IMR-90 (cell line): ENCODE measurements around the gene COG8. TPM values are rescaled to one million over a fixed set of nuclear protein-coding genes. Genes with fewer than 3 reads are reported as not detected.

Source experiments
- ATAC-seq: fragments of 200-7000 bp; cut with Tn5 transposase; 2 replicates; pipeline ENCODE4 v1.9.1; 2020; ENCODE audit warnings: low read depth, mild to moderate bottlenecking, moderate library complexity
- BruUV-seq: library from RNA; stranded (reverse); fragments of 400-500 nt; replicated peaks from 2 replicates; lab custom pipeline; 2021; lab: Mats Ljungman, UMichigan
- CTCF ChIA-PET: fragments of 300-600 bp; formaldehyde crosslinking; extraction: SDS; loops from one replicate; lab custom pipeline; 2021; ENCODE audit warnings: antibody characterized with exemption; lab: Yijun Ruan, JAX
- POLR2A ChIA-PET: fragments of 300-600 bp; sonication (Branson Sonifier 250); formaldehyde crosslinking; loops from one replicate; lab custom pipeline; 2022; ENCODE audit warnings: antibody characterized with exemption; ENCODE audit not compliant: unreplicated experiment; lab: Charles Lee
- DNase-seq: peaks from one replicate; pipeline ENCODE4 v3.0.0; 2013
- H2AFZ ChIP-seq: replicated peaks from 2 replicates; pipeline ENCODE3; 2013; ENCODE audit warnings: low read length, mild to moderate bottlenecking; ENCODE audit not compliant: poor library complexity
- H2AK5ac ChIP-seq: 2 replicates; pipeline ENCODE4 v1.6.1; 2013; ENCODE audit warnings: low read depth, low read length, inconsistent platforms
- H2AK9ac ChIP-seq: replicated peaks from 2 replicates; pipeline ENCODE3; 2013; ENCODE audit warnings: mild to moderate bottlenecking, low read depth, low read length, moderate library complexity; ENCODE audit not compliant: poor library complexity
- H2BK120ac ChIP-seq: 2 replicates; pipeline ENCODE4 v1.6.1; 2013; ENCODE audit warnings: low read depth, low read length, inconsistent platforms
- H2BK15ac ChIP-seq: 3 replicates; pipeline ENCODE4 v1.6.1; 2013; ENCODE audit warnings: low read depth, low read length, inconsistent platforms
- H2BK20ac ChIP-seq: 2 replicates; pipeline ENCODE4 v1.6.1; 2013; ENCODE audit warnings: low read depth, mild to moderate bottlenecking, inconsistent platforms, low read length, moderate library complexity
- H2BK5ac ChIP-seq: 2 replicates; pipeline ENCODE4 v1.6.1; 2013; ENCODE audit warnings: mild to moderate bottlenecking, low read depth, low read length, inconsistent platforms; ENCODE audit not compliant: poor library complexity, severe bottlenecking
- H3K14ac ChIP-seq: replicated peaks from 2 replicates; pipeline ENCODE4 v1.6.1; 2013; ENCODE audit warnings: low read depth, low read length, inconsistent platforms
- H3K18ac ChIP-seq: 2 replicates; pipeline ENCODE4 v1.6.1; 2013; ENCODE audit warnings: low read depth, low read length, control low read depth
- H3K23ac ChIP-seq: 2 replicates; pipeline ENCODE4 v1.6.1; 2013; ENCODE audit warnings: low read depth, low read length, inconsistent platforms
- H3K27ac ChIP-seq: 2 replicates; pipeline ENCODE4 v1.5.1; 2013; ENCODE audit warnings: mild to moderate bottlenecking, control low read depth, low read length; ENCODE audit not compliant: insufficient read depth
- H3K27me3 ChIP-seq: 2 replicates; pipeline ENCODE4 v1.6.1; 2013; ENCODE audit warnings: low read length; ENCODE audit not compliant: control insufficient read depth, insufficient read depth
- H3K36me3 ChIP-seq: 2 replicates; pipeline ENCODE4 v1.6.1; 2013; ENCODE audit warnings: low read length, mixed read lengths; ENCODE audit not compliant: control insufficient read depth, insufficient read depth
- H3K4ac ChIP-seq: 2 replicates; pipeline ENCODE4 v1.6.1; 2013; ENCODE audit warnings: low read depth, low read length, inconsistent platforms
- H3K4me1 ChIP-seq: 2 replicates; pipeline ENCODE4 v1.6.1; 2013; ENCODE audit warnings: low read length, mixed read lengths; ENCODE audit not compliant: control insufficient read depth, insufficient read depth
- H3K4me2 ChIP-seq: 2 replicates; pipeline ENCODE4 v1.6.1; 2013; ENCODE audit warnings: low read depth, mild to moderate bottlenecking, control low read depth, low read length, moderate library complexity
- H3K4me3 ChIP-seq: 2 replicates; pipeline ENCODE4 v1.5.1; 2013; ENCODE audit warnings: low read depth, mild to moderate bottlenecking, control low read depth, low read length, moderate library complexity; ENCODE audit not compliant: insufficient read depth
- H3K56ac ChIP-seq: 2 replicates; pipeline ENCODE4 v1.6.1; 2013; ENCODE audit warnings: low read length, inconsistent platforms; ENCODE audit not compliant: insufficient read depth; ENCODE audit errors: extremely low read depth
- H3K79me1 ChIP-seq, 2 experiments: 2 replicates each; pipeline ENCODE4 v1.6.1; 2013; ENCODE audit warnings: low read length in 2 of 2, inconsistent platforms in 1 of 2, low read depth in 1 of 2
- H3K9ac ChIP-seq: 2 replicates; pipeline ENCODE4 v1.6.1; 2013; ENCODE audit warnings: low read depth, low read length, control low read depth
- H3K9me1 ChIP-seq: 2 replicates; pipeline ENCODE4 v1.6.1; 2013; ENCODE audit warnings: low read length, inconsistent platforms; ENCODE audit not compliant: insufficient read depth
- H3K9me3 ChIP-seq: 2 replicates; pipeline ENCODE4 v1.6.1; 2013; ENCODE audit warnings: low read length; ENCODE audit not compliant: control insufficient read depth, insufficient read depth
- H4K20me1 ChIP-seq: 2 replicates; pipeline ENCODE4 v1.6.1; 2013; ENCODE audit warnings: low read length, inconsistent platforms; ENCODE audit not compliant: insufficient read depth
- H4K5ac ChIP-seq: 2 replicates; pipeline ENCODE4 v1.6.1; 2013; ENCODE audit warnings: mild to moderate bottlenecking, low read depth, low read length, control low read depth
- H4K8ac ChIP-seq, 2 experiments: 2 replicates each; pipeline ENCODE4 v1.6.1; 2013; ENCODE audit warnings: low read depth in 2 of 2, low read length in 2 of 2, control low read depth in 1 of 2, inconsistent platforms in 1 of 2
- H4K91ac ChIP-seq: 2 replicates; pipeline ENCODE4 v1.6.1; 2013; ENCODE audit warnings: low read depth, low read length, inconsistent platforms; ENCODE audit not compliant: insufficient read depth
- BHLHE40 ChIP-seq: fragments of 150-350 bp; IDR thresholded peaks from 2 replicates; pipeline ENCODE4 v1.6.1; 2016; ENCODE audit warnings: mild to moderate bottlenecking, low read depth, low read length
- CEBPB ChIP-seq: IDR thresholded peaks from 2 replicates; pipeline ENCODE4 v1.6.1; 2012; ENCODE audit warnings: low read depth, low read length, improper control_type of control experiment
- CHD1 ChIP-seq: IDR thresholded peaks from 2 replicates; pipeline ENCODE4 v1.6.1; 2012; ENCODE audit warnings: low read depth, low read length, improper control_type of control experiment
- FOS ChIP-seq: fragments of 150-350 bp; IDR thresholded peaks from 2 replicates; pipeline ENCODE4 v1.6.1; 2016; ENCODE audit warnings: low read depth, low read length
- MAZ ChIP-seq: IDR thresholded peaks from 2 replicates; pipeline ENCODE4 v1.6.1; 2012; ENCODE audit warnings: low read depth, mild to moderate bottlenecking, low read length, improper control_type of control experiment, moderate library complexity, borderline replicate concordance
- NFE2L2 ChIP-seq: fragments of 150-350 bp; IDR thresholded peaks from 2 replicates; pipeline ENCODE4 v1.6.1; 2016; ENCODE audit warnings: low read depth, mild to moderate bottlenecking, low read length
- POLR2A ChIP-seq: IDR thresholded peaks from 2 replicates; pipeline ENCODE4 v1.6.1; 2012; ENCODE audit warnings: mild to moderate bottlenecking, low read depth, low read length
- RAD21 ChIP-seq: IDR thresholded peaks from 2 replicates; pipeline ENCODE4 v1.6.1; 2012; ENCODE audit warnings: low read length, improper control_type of control experiment
- RCOR1 ChIP-seq: IDR thresholded peaks from 2 replicates; pipeline ENCODE4 v1.6.1; 2012; ENCODE audit warnings: mild to moderate bottlenecking, low read length, improper control_type of control experiment; ENCODE audit not compliant: insufficient replicate concordance
- RFX5 ChIP-seq: IDR thresholded peaks from 2 replicates; pipeline ENCODE4 v1.8.0; 2012; ENCODE audit warnings: low read depth, mild to moderate bottlenecking, low read length, moderate library complexity
- WGBS, 2 experiments: methylation state at CpG; one replicate each; pipeline versions ENCODE4 v1.1.5 to v1.1.7; 2013; ENCODE audit warnings: missing lambda C conversion rate in 2 of 2; ENCODE audit not compliant: insufficient read length in 1 of 2; ENCODE audit errors: extremely low coverage in 2 of 2; 5-methylcytosine and 5-hydroxymethylcytosine counted together
- dilution Hi-C: fragments of 300-500 bp; cut with HindIII; formaldehyde crosslinking; loops from one replicate; pipeline ENCODE4 v1.14.3; 2018; ENCODE audit warnings: low sequenced_read_pairs; ENCODE audit not compliant: unreplicated experiment
- in situ Hi-C: fragments of 300-500 bp; cut with MboI; formaldehyde crosslinking; loops from 3 replicates; pipeline ENCODE4 v1.14.3; 2019; ENCODE audit warnings: low sequenced_read_pairs, inconsistent platforms, mixed read lengths
- intact Hi-C: fragments of 100-400 bp; cut with micrococcal nuclease; formaldehyde crosslinking; loops from 2 replicates; pipeline ENCODE4 v1.10.0; 2022
- polyA plus RNA-seq, 3 experiments: library from polyadenylated mRNA; depleted of rRNA; stranded (reverse); fragments of >200 nt; gene quantifications; 2 replicates each; pipeline ENCODE4 v1.2.3, GENCODE V29; 2012; ENCODE audit warnings: low replicate concordance in 1 of 3
- total RNA-seq: library from RNA; depleted of rRNA; stranded (reverse); fragments of >200 nt; gene quantifications from 2 replicates; pipeline ENCODE4 v1.2.3, GENCODE V29; 2012
- TF ChIP-seq, protein P1 (sequence below): fragments of 150-350 bp; IDR thresholded peaks from 2 replicates; pipeline ENCODE4 v1.6.1; 2016; ENCODE audit warnings: low read depth, mild to moderate bottlenecking, low read length, moderate library complexity, borderline replicate concordance
- TF ChIP-seq, protein P2 (sequence below): conservative IDR thresholded peaks from 2 replicates; pipeline ENCODE4 v1.5.1; 2012; ENCODE audit warnings: mild to moderate bottlenecking, low read depth, low read length, improper control_type of control experiment
- TF ChIP-seq, protein P3 (sequence below): fragments of 150-350 bp; IDR thresholded peaks from 2 replicates; pipeline ENCODE4 v1.6.1; 2017; ENCODE audit warnings: mild to moderate bottlenecking, antibody characterized with exemption, low read length, low read depth

COG8 gene
- total and polyA plus RNA-seq, 2 of the 4 experiments (the other 2 are of a cell fraction): 23.4 to 26.2 TPM

DNA sequence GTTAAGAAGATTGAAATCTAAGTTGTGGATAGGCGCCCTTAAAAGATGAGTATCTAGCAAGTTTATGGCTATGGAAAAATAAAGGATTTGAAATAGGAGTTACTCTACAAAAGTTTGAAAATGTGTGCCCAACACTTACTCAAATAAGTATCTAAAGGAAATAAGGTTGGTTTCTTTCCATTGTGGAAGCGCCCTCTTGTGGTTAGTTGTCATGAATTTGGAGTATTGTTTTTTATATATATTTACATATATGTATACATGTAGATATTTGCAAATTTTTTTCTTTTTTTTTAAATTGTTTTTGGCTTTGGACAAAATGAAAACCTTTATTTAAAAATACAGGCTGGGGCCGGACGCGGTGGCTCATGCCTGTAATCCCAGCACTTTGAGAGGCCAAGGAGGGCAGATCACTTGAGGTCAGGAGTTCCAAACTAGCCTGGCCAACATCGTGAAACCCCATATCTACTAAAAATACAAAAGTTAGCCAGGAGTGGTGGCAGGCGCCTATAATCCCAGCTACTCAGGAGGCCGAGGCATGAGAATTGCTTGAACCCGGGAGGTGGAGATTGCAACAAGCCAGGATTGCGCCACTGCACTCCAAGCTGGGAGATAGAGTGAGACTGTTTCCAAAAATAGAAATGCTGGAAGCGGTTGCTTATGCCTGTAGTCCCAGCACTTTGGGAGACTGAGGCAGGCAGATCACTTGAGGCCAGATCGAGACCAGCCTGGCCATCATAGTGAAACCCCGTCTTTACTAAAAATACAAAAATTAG is 52.2 kb downstream of the COG8 start (continued):
- no peak for TF ChIP-seq CHD1
- no peak for TF ChIP-seq NFE2L2
- no peak for TF ChIP-seq BHLHE40

DNA sequence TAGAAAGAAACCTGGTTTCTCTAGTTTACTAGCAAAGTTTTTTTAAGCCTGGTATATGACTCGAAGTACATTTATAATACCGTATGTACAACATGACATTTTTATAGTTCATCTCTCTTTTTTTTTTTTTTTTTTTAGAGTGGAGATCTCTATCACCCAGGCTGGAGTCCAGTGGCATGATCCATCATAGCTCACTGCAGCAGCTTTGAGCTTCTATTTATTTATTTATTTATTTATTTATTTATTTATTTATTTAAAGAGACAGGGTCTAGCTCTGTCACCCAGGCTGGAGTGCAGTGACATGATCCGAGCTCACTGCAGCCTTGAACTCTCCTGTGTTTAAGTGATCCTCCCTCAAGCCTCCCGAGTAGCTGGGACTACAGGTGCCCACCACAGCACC is 54.1 kb downstream of the COG8 start:
- Histone ChIP-seq H4K20me1 (peaks cover 3% of the 10 kb centered on the region; the same call in 1 of the 2 replicates), H3K9ac (no peak overlapping the region), H3K9me1 (peaks cover 3% of the 10 kb centered on the region; the same call in 1 of the 2 replicates), H3K4ac (no peak overlapping the region), H3K27ac (no peak overlapping the region), H3K4me2 (no peak overlapping the region), H2BK15ac (no peak overlapping the region), H3K56ac (no peak overlapping the region), H2BK120ac (no peak overlapping the region), H3K36me3 (peaks cover 17% of the 10 kb centered on the region), H3K18ac (no peak overlapping the region), H3K9me3 (no peaks in the 10 kb centered on the region), H3K23ac (no peak overlapping the region), H3K27me3 (no peaks in the 10 kb centered on the region), H4K8ac (no peak overlapping the region), H3K4me1 (peaks cover 9% of the 10 kb centered on the region), H3K4me3 (no peak overlapping the region), H4K5ac (no peak overlapping the region), H2BK5ac (no peak overlapping the region), H2AK5ac (no peak overlapping the region), H3K14ac (no peak overlapping the region), H3K79me1 (peaks cover 23 to 54% of the 10 kb centered on the region in 2 experiments), H2BK20ac (no peak overlapping the region), H2AFZ (no peak overlapping the region), H2AK9ac (no peak overlapping the region), H4K91ac (no peak overlapping the region)
- in situ Hi-C loops: loop anchor here (5.0 kb wide), 1 partner anchor 133 kb away; no protein-coding TSS in a partner anchor
- WGBS, 2 experiments: no CpG with 5 or more reads among the region's 4 CpGs
- dilution Hi-C loops: no loop called here
- DNase-seq (no peak), ATAC-seq (no peak)
- no TSS peak for BruUV-seq
- intact Hi-C loops: no loop called here
- ChIA-PET CTCF (interaction anchor here (0.6 to 1.9 kb wide), 2 partner anchors 56 to 135 kb away, joined by 3 to 6 read pairs; no protein-coding TSS in a partner anchor), POLR2A (interaction anchor here (0.6 kb wide), 2 partner anchors 11 to 155 kb away, joined by 3 read pairs; no protein-coding TSS in a partner anchor)
- TF ChIP-seq NFE2L2: no peak
- TF ChIP-seq FOS: no peak
- no peak for TF ChIP-seq CHD1
- TF ChIP-seq RCOR1: no peak
- TF ChIP-seq, protein P1, sequence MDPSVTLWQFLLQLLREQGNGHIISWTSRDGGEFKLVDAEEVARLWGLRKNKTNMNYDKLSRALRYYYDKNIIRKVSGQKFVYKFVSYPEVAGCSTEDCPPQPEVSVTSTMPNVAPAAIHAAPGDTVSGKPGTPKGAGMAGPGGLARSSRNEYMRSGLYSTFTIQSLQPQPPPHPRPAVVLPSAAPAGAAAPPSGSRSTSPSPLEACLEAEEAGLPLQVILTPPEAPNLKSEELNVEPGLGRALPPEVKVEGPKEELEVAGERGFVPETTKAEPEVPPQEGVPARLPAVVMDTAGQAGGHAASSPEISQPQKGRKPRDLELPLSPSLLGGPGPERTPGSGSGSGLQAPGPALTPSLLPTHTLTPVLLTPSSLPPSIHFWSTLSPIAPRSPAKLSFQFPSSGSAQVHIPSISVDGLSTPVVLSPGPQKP: no peak
- no peak for TF ChIP-seq MAZ
- TF ChIP-seq, protein P2, sequence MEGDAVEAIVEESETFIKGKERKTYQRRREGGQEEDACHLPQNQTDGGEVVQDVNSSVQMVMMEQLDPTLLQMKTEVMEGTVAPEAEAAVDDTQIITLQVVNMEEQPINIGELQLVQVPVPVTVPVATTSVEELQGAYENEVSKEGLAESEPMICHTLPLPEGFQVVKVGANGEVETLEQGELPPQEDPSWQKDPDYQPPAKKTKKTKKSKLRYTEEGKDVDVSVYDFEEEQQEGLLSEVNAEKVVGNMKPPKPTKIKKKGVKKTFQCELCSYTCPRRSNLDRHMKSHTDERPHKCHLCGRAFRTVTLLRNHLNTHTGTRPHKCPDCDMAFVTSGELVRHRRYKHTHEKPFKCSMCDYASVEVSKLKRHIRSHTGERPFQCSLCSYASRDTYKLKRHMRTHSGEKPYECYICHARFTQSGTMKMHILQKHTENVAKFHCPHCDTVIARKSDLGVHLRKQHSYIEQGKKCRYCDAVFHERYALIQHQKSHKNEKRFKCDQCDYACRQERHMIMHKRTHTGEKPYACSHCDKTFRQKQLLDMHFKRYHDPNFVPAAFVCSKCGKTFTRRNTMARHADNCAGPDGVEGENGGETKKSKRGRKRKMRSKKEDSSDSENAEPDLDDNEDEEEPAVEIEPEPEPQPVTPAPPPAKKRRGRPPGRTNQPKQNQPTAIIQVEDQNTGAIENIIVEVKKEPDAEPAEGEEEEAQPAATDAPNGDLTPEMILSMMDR: no peak
- TF ChIP-seq, protein P3, sequence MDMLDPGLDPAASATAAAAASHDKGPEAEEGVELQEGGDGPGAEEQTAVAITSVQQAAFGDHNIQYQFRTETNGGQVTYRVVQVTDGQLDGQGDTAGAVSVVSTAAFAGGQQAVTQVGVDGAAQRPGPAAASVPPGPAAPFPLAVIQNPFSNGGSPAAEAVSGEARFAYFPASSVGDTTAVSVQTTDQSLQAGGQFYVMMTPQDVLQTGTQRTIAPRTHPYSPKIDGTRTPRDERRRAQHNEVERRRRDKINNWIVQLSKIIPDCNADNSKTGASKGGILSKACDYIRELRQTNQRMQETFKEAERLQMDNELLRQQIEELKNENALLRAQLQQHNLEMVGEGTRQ: no peak
- TF ChIP-seq POLR2A: no peak
- TF ChIP-seq RFX5: no peak
- TF ChIP-seq CEBPB: no peak
- no peak for TF ChIP-seq RAD21
